ENCODE data around the gene NDE1. TPM values are rescaled to one million over a fixed set of nuclear protein-coding genes. Genes with fewer than 3 reads are reported as not detected.

NDE1 gene
- total and polyA plus RNA-seq, 8 donors, result 6.7 to 286 (median 26.5) TPM

GRCh38 chr16:15741207-15741871 lies 91.3 kb downstream of the NDE1 start:
- no peak overlapping the region for H3K4me3 ChIP-seq
- intact Hi-C loops (cut with DNase I; ENCODE audit: low total_unique reads), result no loop called here
- TF ChIP-seq EP300 (IDR thresholded peaks at IDR 0.05), result no peak
- no peak for TF ChIP-seq POLR2A (IDR thresholded peaks at IDR 0.05)
- TF ChIP-seq POLR2AphosphoS5 (IDR thresholded peaks at IDR 0.05), result no peak
- no peak for TF ChIP-seq CTCF (IDR thresholded peaks at IDR 0.05)
- peaks cover 22 to 100% (median 66%) of the 10 kb centered on the region in 4 donors for H3K36me3 ChIP-seq
- no peak overlapping the region for H3K27ac ChIP-seq
- H3K4me1 ChIP-seq, result peaks cover 0 to 8% (median 4%) of the 10 kb centered on the region in 4 donors
- WGBS, 5 donors, result 91 to 96% (median 93%) methylated on average over 13 of the region's 13 CpGs
- DNase-seq, result no peak
- H3K9me3 ChIP-seq, result peaks cover 0 to 8% (median 4%) of the 10 kb centered on the region in 4 donors
- H3K27me3 ChIP-seq, result no peaks in the 10 kb centered on the region

GRCh38 chr16:15742716-15743115 lies 92.7 kb downstream of the NDE1 start:
- Histone ChIP-seq H3K27ac (no peak overlapping the region), H3K9me3 (peaks cover 0 to 8% (median 4%) of the 10 kb centered on the region in 4 donors), H3K36me3 (peaks cover 22 to 100% (median 63%) of the 10 kb centered on the region in 4 donors), H3K27me3 (no peaks in the 10 kb centered on the region), H3K4me1 (peaks cover 0 to 8% (median 4%) of the 10 kb centered on the region in 4 donors), H3K4me3 (no peak overlapping the region)
- no peak for DNase-seq
- TF ChIP-seq POLR2AphosphoS5 (IDR thresholded peaks at IDR 0.05), result no peak
- intact Hi-C loops (cut with DNase I; ENCODE audit: low total_unique reads), result no loop called here
- 94 to 100% (median 98%) methylated on average over 2 of the region's 2 CpGs for WGBS, 5 donors

GRCh38 chr16:15743657-15744056 lies 93.6 kb downstream of the NDE1 start:
- intact Hi-C loops (cut with DNase I; ENCODE audit: low total_unique reads), result no loop called here
- WGBS, 5 donors, result 30 to 77% (median 58%) methylated on average over 1 of the region's 1 CpG
- TF ChIP-seq CTCF (IDR thresholded peaks at IDR 0.05) (no peak), POLR2AphosphoS5 (IDR thresholded peaks at IDR 0.05) (no peak), EP300 (IDR thresholded peaks at IDR 0.05) (no peak), POLR2A (IDR thresholded peaks at IDR 0.05) (no peak)
- Histone ChIP-seq H3K4me3 (no peak overlapping the region), H3K27ac (no peak overlapping the region), H3K27me3 (no peaks in the 10 kb centered on the region), H3K9me3 (peaks cover 0 to 8% (median 4%) of the 10 kb centered on the region in 4 donors), H3K36me3 (peaks cover 25 to 100% (median 61%) of the 10 kb centered on the region in 4 donors), H3K4me1 (peaks cover 0 to 8% (median 4%) of the 10 kb centered on the region in 4 donors)
- DNase-seq, result no peak

- no peak overlapping the region for H3K27ac ChIP-seq
- TF ChIP-seq EP300 (IDR thresholded peaks at IDR 0.05) (no peak), POLR2A (IDR thresholded peaks at IDR 0.05) (no peak), POLR2AphosphoS5 (IDR thresholded peaks at IDR 0.05) (no peak), CTCF (IDR thresholded peaks at IDR 0.05) (no peak)
- no peak for DNase-seq
- no peaks in the 10 kb centered on the region for H3K27me3 ChIP-seq
- H3K4me3 ChIP-seq, result no peak overlapping the region
- peaks cover 0 to 8% (median 4%) of the 10 kb centered on the region in 4 donors for H3K4me1 ChIP-seq
- peaks cover 0 to under 1% (median 0%) of the 10 kb centered on the region in 4 donors for H3K9me3 ChIP-seq
- peaks cover 9 to 96% (median 52%) of the 10 kb centered on the region in 4 donors for H3K36me3 ChIP-seq
- WGBS, 5 donors, result 91 to 94% (median 92%) methylated on average over 5 to 6 of the region's 6 CpGs
- intact Hi-C loops (cut with DNase I; ENCODE audit: low total_unique reads), result no loop called here
Observed at GRCh38 chr16:15746332-15746731, 96.3 kb downstream of the NDE1 start.

GRCh38 chr16:15747937-15748336 lies 97.9 kb downstream of the NDE1 start:
- Histone ChIP-seq H3K36me3 (peaks cover 3 to 94% (median 52%) of the 10 kb centered on the region in 4 donors), H3K27ac (no peak overlapping the region), H3K9me3 (no peaks in the 10 kb centered on the region), H3K27me3 (no peaks in the 10 kb centered on the region), H3K4me3 (no peak overlapping the region), H3K4me1 (peaks cover 0 to 8% (median 4%) of the 10 kb centered on the region in 4 donors)
- DNase-seq, result no peak
- intact Hi-C loops (cut with DNase I; ENCODE audit: low total_unique reads), result no loop called here
- WGBS, 5 donors, result 86 to 96% (median 93%) methylated on average over 11 to 14 of the region's 14 CpGs
- no peak for TF ChIP-seq EP300 (IDR thresholded peaks at IDR 0.05)
- TF ChIP-seq POLR2A (IDR thresholded peaks at IDR 0.05), result no peak
- no peak for TF ChIP-seq CTCF (IDR thresholded peaks at IDR 0.05)
- TF ChIP-seq POLR2AphosphoS5 (IDR thresholded peaks at IDR 0.05), result no peak

Data from stomach (tissue), 9 donors.